Transverse colon (tissue), 4 donors: ENCODE measurements around the gene PRICKLE4. TPM values are rescaled to one million over a fixed set of nuclear protein-coding genes. Genes with fewer than 3 reads are reported as not detected.

ENCODE experiments used
- DNase-seq: peaks from one replicate; pipeline ENCODE4 v3.0.0-alpha.2; 2019
- H3K27ac ChIP-seq, 4 donors: fragments of 200-600 bp; sonication (generic); 2 replicates each; pipeline ENCODE4 v1.5.1; 2016 to 2018; ENCODE audit warnings: inconsistent platforms in 4 of 4
- H3K27me3 ChIP-seq: fragments of 200-600 bp; sonication (generic); 2 replicates; pipeline ENCODE4 v1.5.1; 2017; ENCODE audit warnings: inconsistent platforms
- H3K36me3 ChIP-seq, 4 donors: fragments of 200-600 bp; sonication (generic); 2 replicates each; pipeline ENCODE4 v1.5.1; 2017 to 2019; ENCODE audit warnings: inconsistent platforms in 4 of 4
- H3K4me1 ChIP-seq, 4 donors: fragments of 200-600 bp; sonication (generic); 2 replicates each; pipeline ENCODE4 v1.5.1; 2017 to 2020; ENCODE audit warnings: inconsistent platforms in 4 of 4
- H3K4me3 ChIP-seq, 4 donors: fragments of 200-600 bp; sonication (generic); 1 replicate in 1 of 4; 2 replicates in 3 of 4; pipeline versions ENCODE4 v1.5.1 to v1.6.1; 2017 to 2019; ENCODE audit warnings: inconsistent platforms in 4 of 4
- H3K9me3 ChIP-seq, 2 donors: fragments of 200-600 bp; sonication (generic); 2 replicates each; pipeline ENCODE4 v1.5.1; 2017 to 2019; ENCODE audit warnings: inconsistent platforms in 2 of 2
- EP300 ChIP-seq: sonication (generic); formaldehyde crosslinking; IDR thresholded peaks from one replicate; pipeline ENCODE4 v1.6.1; 2017; ENCODE audit warnings: antibody characterized with exemption, low read depth
- POLR2A ChIP-seq: fragments of 450-650 bp; IDR thresholded peaks from one replicate; pipeline ENCODE4 v1.6.1; 2016; ENCODE audit warnings: antibody characterized with exemption, mild to moderate bottlenecking, moderate library complexity
- POLR2AphosphoS5 ChIP-seq, 3 donors: sonication (generic); formaldehyde crosslinking; IDR thresholded peaks; one replicate each; pipeline ENCODE4 v1.6.1; 2016; ENCODE audit warnings: antibody characterized with exemption in 3 of 3
- WGBS, 2 donors: methylation state at CpG; one replicate each; pipeline ENCODE4 v1.1.5; 2018; ENCODE audit warnings: low coverage in 1 of 2; 5-methylcytosine and 5-hydroxymethylcytosine counted together
- in situ Hi-C, 4 donors: fragments of 200-750 bp; cut with MboI; loops; one replicate each; pipeline versions ENCODE4 v1.15.0 to v1.15.1; 2017; ENCODE audit warnings: low sequenced_read_pairs in 3 of 4, low pct_ligation_motif_present in 1 of 4, low pct_unique_long_range_greater_than_20kb in 1 of 4
- intact Hi-C: fragments of 100-400 bp; cut with DNase I; formaldehyde crosslinking; loops from one replicate; pipeline ENCODE4 v1.15.1; 2023; ENCODE audit warnings: low total_unique reads
- total RNA-seq, 4 donors: library from RNA; depleted of rRNA; stranded (reverse); fragments of >200 nt; gene quantifications; one replicate each; pipeline ENCODE4 v1.1.0, GENCODE V29; 2016
- TF ChIP-seq, protein P1 (sequence below), 5 experiments: fragments of 200-600 bp in 3 of 5; fragments of 450-650 bp in 2 of 5; sonication (generic) in 3 of 5; IDR thresholded peaks; 1 replicate in 2 of 5; 2 replicates in 3 of 5; pipeline ENCODE4 v1.5.1; 2016 to 2017; ENCODE audit warnings: antibody characterized with exemption in 5 of 5, inconsistent platforms in 3 of 5, mild to moderate bottlenecking in 2 of 5, moderate library complexity in 1 of 5

The PRICKLE4 gene
- total RNA-seq, 4 donors from 2014 or later, result 6.7 to 52.0 (median 21.0) TPM

DNA sequence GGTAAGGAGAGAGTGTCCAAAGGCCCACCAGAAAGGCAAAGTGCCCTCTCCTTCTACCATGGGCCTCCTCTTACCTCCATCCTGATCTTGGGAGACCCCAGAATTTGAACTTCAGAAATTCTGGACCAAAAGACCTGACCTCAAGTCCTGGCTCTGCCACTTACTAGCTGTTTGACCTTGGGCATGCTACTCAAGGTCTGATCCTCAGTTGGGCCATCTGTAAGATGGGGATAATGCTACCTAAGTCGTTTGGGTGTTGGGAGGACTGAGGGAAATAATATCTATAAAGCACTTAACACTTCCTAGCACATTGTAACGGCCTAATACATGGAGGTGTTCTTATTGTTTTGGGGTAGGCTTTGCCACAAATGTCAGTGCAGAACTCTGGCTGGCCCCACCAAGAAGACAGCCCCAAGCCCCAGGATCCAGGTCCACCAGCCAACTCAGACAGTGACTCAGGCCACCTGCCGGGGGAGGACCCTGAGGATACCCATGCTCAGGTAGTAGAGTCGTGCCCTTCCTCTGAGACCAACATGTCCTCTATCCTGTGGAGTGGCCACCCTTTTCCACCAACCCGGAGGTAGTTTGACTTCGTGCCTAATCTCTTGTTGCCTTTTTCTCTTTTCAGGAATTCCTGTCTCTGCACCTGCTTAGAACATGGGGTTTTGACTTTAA, 2.7 kb downstream of the PRICKLE4 start:
- 70 to 74% methylated on average over 3 to 6 of the region's 6 CpGs for WGBS, 2 donors
- H3K4me1 ChIP-seq, result peaks cover 20 to 34% (median 31%) of the 10 kb centered on the region in 4 donors
- no peaks in the 10 kb centered on the region for H3K27me3 ChIP-seq
- no peak overlapping the region for H3K27ac ChIP-seq
- in situ Hi-C loops (loop anchor here in 3 of 4 donors (5.0 to 25.0 kb wide), 3 partner anchors 129 to 264 kb away; partner anchors contain the start of genes BYSL (in 1 of the 3) and MED20 (in 1 of the 3)), intact Hi-C loops (loop anchor here (5.0 kb wide), 1 partner anchor 264 kb away; no protein-coding TSS in a partner anchor)
- TF ChIP-seq POLR2AphosphoS5 (IDR thresholded peaks at IDR 0.05) (no peak), POLR2A (no peak), EP300 (no peak)
- TF ChIP-seq, protein P1, sequence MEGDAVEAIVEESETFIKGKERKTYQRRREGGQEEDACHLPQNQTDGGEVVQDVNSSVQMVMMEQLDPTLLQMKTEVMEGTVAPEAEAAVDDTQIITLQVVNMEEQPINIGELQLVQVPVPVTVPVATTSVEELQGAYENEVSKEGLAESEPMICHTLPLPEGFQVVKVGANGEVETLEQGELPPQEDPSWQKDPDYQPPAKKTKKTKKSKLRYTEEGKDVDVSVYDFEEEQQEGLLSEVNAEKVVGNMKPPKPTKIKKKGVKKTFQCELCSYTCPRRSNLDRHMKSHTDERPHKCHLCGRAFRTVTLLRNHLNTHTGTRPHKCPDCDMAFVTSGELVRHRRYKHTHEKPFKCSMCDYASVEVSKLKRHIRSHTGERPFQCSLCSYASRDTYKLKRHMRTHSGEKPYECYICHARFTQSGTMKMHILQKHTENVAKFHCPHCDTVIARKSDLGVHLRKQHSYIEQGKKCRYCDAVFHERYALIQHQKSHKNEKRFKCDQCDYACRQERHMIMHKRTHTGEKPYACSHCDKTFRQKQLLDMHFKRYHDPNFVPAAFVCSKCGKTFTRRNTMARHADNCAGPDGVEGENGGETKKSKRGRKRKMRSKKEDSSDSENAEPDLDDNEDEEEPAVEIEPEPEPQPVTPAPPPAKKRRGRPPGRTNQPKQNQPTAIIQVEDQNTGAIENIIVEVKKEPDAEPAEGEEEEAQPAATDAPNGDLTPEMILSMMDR (IDR thresholded peaks at IDR 0.05), result no peak
- DNase-seq, result no peak
- no peaks in the 10 kb centered on the region for H3K9me3 ChIP-seq
- no peaks in the 10 kb centered on the region for H3K36me3 ChIP-seq
- H3K4me3 ChIP-seq, result no peak overlapping the region

DNA sequence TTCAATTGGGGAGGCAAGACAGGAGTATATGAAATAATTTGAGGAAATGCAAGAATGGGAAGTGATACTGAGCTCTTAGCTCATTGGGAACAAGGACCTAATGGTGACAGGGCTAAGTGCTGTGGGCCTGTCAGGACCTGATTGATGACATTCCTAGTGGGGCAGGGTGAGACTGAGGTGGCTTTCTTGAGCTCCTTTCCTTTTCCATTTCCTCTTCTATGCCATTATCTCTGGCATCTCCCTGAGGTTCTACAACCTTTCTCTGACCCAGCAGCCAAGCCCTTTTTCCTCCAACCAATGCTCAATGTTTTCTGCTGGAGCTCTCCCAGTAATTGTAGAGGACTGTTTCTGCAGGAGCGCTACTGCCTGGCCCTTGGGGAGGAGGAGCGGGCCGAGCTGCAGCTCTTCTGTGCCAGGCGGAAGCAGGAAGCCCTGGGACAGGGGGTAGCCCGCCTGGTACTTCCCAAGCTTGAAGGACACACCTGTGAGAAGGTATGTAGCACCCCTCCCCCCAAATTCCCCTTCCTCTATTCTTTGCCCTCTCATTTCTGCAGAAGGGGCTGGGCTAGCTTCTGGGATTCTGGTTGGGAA, 4.1 kb downstream of the PRICKLE4 start:
- in situ Hi-C loops, result loop anchor here in 3 of 4 donors (5.0 to 25.0 kb wide), 4 partner anchors 128 to 263 kb away; partner anchors contain the start of genes BYSL (in 1 of the 3) and MED20 (in 1 of the 3)
- intact Hi-C loops, result loop anchor here (5.0 kb wide), 2 partner anchors 138 to 263 kb away; partner anchors contain the start of genes BYSL and MED20
- 83% methylated on average over 5 of the region's 5 CpGs; no CpG with 5 or more reads in 1 of the 2 donors for whole genome bisulfite sequencing, 2 donors

DNA sequence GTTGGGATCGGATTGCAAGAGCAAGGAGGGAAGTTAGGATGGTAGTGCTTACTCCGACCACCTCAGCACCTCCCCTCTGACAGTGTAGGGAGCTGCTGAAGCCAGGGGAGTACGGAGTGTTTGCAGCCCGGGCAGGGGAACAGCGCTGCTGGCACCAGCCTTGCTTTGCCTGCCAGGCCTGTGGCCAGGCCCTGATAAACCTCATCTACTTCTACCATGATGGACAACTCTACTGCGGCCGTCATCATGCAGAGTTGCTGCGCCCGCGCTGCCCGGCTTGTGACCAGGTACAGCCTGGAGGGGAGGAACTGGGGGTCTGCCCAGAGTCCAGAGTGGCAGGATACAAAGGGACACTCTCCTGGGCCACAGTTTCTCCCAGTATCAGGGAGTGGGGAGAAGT, 4.7 kb downstream of the PRICKLE4 start:
- Histone ChIP-seq H3K4me3 (no peak overlapping the region), H3K9me3 (no peaks in the 10 kb centered on the region), H3K4me1 (peaks cover 15 to 31% (median 29%) of the 10 kb centered on the region in 4 donors), H3K27me3 (no peaks in the 10 kb centered on the region), H3K27ac (no peak overlapping the region), H3K36me3 (peaks cover 0 to 9% (median 4%) of the 10 kb centered on the region in 4 donors)
- DNase-seq, result no peak
- WGBS, 2 donors, result 92% methylated on average over 11 of the region's 11 CpGs; no CpG with 5 or more reads in 1 of the 2 donors
- intact Hi-C loops (loop anchor here (5.0 kb wide), 1 partner anchor 137 kb away; the partner anchor contains the start of genes BYSL and MED20), in situ Hi-C loops (loop anchor here in 2 of 4 donors (5.0 to 25.0 kb wide), 3 partner anchors 127 to 260 kb away; partner anchors contain the start of genes BYSL (in 1 of the 2) and MED20 (in 1 of the 2))
- no peak for TF ChIP-seq POLR2AphosphoS5 (IDR thresholded peaks at IDR 0.05)

More for the DNA sequence above, 4.1 kb downstream of the PRICKLE4 start:
- Histone ChIP-seq H3K4me1 (peaks cover 15 to 31% (median 29%) of the 10 kb centered on the region in 4 donors), H3K9me3 (no peaks in the 10 kb centered on the region), H3K36me3 (peaks cover 0 to 3% (median 1%) of the 10 kb centered on the region in 4 donors), H3K27ac (no peak overlapping the region), H3K4me3 (no peak overlapping the region), H3K27me3 (no peaks in the 10 kb centered on the region)
- TF ChIP-seq, protein P1 (IDR thresholded peaks at IDR 0.05), result no peak
- TF ChIP-seq POLR2AphosphoS5 (IDR thresholded peaks at IDR 0.05) (no peak), POLR2A (no peak), EP300 (no peak)
- no peak for DNase-seq

DNA sequence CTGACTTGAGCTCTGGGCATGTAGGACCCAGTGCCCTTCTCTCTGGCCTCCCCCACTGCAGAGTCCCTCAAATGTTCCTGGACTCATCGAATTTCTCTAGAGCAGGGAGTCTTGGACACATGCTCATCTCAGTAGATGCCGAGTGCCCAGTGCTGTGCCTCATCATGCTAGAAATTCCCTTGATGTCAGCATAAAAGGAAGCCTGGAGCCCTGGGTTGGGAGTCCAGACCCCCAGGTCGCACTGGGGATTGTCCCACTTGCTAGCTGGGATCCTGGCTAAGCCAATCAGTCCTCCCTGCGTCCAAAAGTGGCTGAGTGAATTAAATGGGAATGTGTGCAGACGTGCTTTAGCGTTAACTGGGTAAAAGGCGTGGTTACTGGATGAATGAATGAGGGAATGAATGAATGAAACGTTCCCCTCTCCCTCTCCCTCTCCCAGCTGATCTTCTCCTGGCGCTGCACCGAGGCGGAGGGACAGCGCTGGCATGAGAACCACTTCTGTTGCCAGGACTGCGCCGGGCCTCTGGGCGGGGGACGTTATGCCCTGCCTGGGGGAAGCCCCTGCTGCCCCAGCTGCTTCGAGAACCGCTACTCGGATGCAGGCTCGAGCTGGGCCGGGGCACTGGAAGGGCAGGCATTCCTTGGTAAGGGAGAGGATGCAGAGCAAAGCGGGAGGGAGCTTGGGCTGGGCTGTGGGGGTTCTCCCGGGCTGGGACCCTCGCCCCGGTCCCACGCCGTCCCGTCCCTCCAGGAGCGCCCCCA, 5.3 kb downstream of the PRICKLE4 start:
- Histone ChIP-seq H3K9me3 (no peaks in the 10 kb centered on the region), H3K27me3 (no peaks in the 10 kb centered on the region), H3K36me3 (peaks cover 0 to 13% (median 5%) of the 10 kb centered on the region in 4 donors), H3K4me1 (peaks cover 15 to 29% (median 26%) of the 10 kb centered on the region in 4 donors), H3K27ac (peak overlapping the region; percentile 93 to 96 (median 94)), H3K4me3 (peak overlapping the region; percentile 39 to 96 (median 80))
- in situ Hi-C loops (loop anchor here in 2 of 4 donors (5.0 to 25.0 kb wide), 3 partner anchors 126 to 259 kb away; partner anchors contain the start of genes BYSL (in 1 of the 2) and MED20 (in 1 of the 2)), intact Hi-C loops (loop anchor here (5.0 kb wide), 1 partner anchor 136 kb away; the partner anchor contains the start of genes BYSL and MED20)
- WGBS, 2 donors, result 22% methylated on average over 25 of the region's 29 CpGs; no CpG with 5 or more reads in 1 of the 2 donors
- TF ChIP-seq POLR2AphosphoS5 (IDR thresholded peaks at IDR 0.05), result no peak
- TF ChIP-seq POLR2A, result no peak
- TF ChIP-seq EP300, result no peak
- TF ChIP-seq, protein P1 (IDR thresholded peaks at IDR 0.05), result no peak
- DNase-seq, result peak; percentile 22
